Stimulated activated CD4-positive, alpha-beta T cell treated with anti-CD3 and anti-CD28 coated beads, TNF-alpha, amount 100 ng/mL, for 48 hours (primary cell): ENCODE results near the gene UQCRC2.
"Not testable (repeated sequence)": the region's sequence is repeated elsewhere in the genome, so short reads cannot be mapped to it uniquely, and the experiment has no call there.

Source experiments
- DNase-seq, 3 donors: peaks; one replicate each; pipeline ENCODE4 v3.0.0-alpha.2; 2020; ENCODE audit warnings: low read depth in 3 of 3

Gene UQCRC2

GRCh38 chr16:22008215-22009059 is 55.3 kb downstream of the UQCRC2 start:
- DNase-seq, result peak in 1 of 3 donors; percentile 22

- DNase-seq, result no peak
These were observed 57.7 kb downstream of the UQCRC2 start for GRCh38 chr16:22010902-22011301.

GRCh38 chr16:22012241-22012640 is 59.1 kb downstream of the UQCRC2 start:
- DNase-seq, result no peak

- DNase-seq, result no peak
These were observed 60.3 kb downstream of the UQCRC2 start for GRCh38 chr16:22013486-22013885.

- DNase-seq, result no peak
These were observed 61.2 kb downstream of the UQCRC2 start for GRCh38 chr16:22014271-22014873.

- DNase-seq, result no peak
These were observed 63.8 kb downstream of the UQCRC2 start for GRCh38 chr16:22016927-22017326.

- no peak for DNase-seq
These were observed 65.4 kb downstream of the UQCRC2 start for GRCh38 chr16:22018559-22018958.

- DNase-seq, result no peak
These were observed 69.0 kb downstream of the UQCRC2 start for GRCh38 chr16:22022151-22022550.

GRCh38 chr16:22023505-22023904 is 70.3 kb downstream of the UQCRC2 start:
- DNase-seq, result no peak

GRCh38 chr16:22024785-22025184 is 71.6 kb downstream of the UQCRC2 start:
- not testable (repeated sequence) for DNase-seq

- no peak for DNase-seq
These were observed 74.5 kb downstream of the UQCRC2 start for GRCh38 chr16:22027633-22028032.

- DNase-seq, result no peak
These were observed 76.5 kb downstream of the UQCRC2 start for GRCh38 chr16:22029632-22030031.

- no peak for DNase-seq
These were observed 77.1 kb downstream of the UQCRC2 start for GRCh38 chr16:22030087-22030812.

- no peak for DNase-seq
These were observed 78.4 kb downstream of the UQCRC2 start for GRCh38 chr16:22031483-22032083.
